GM19452 (cell line): Measurements from ENCODE around the gene HMMR.
A peak's percentile ranks its signal among the peaks of the same experiment; 100 is the strongest.
"Not testable (repeated sequence)": the region's sequence is repeated elsewhere in the genome, so short reads cannot be mapped to it uniquely, and the experiment has no call there.

Experiments
- ATAC-seq: cut with Tn5 transposase; IDR thresholded peaks from one replicate; pipeline ENCODE4 v1.9.1; 2021; ENCODE audit not compliant: unreplicated experiment

Gene HMMR

GRCh38 chr5:163506095-163506457 lies 45.6 kb downstream of the HMMR start:
- ATAC-seq: peak; percentile 21

GRCh38 chr5:163506726-163507125 lies 46.3 kb downstream of the HMMR start:
- ATAC-seq: no peak

- ATAC-seq: no peak
Measured at GRCh38 chr5:163508753-163509152, 48.3 kb downstream of the HMMR start.

- ATAC-seq: no peak
Measured at GRCh38 chr5:163509291-163509951, 49.0 kb downstream of the HMMR start.

- ATAC-seq: no peak
Measured at GRCh38 chr5:163512526-163512925, 52.1 kb downstream of the HMMR start.

- no peak for ATAC-seq
Measured at GRCh38 chr5:163525096-163525495, 64.7 kb downstream of the HMMR start.

GRCh38 chr5:163529698-163530097 lies 69.3 kb downstream of the HMMR start:
- ATAC-seq: no peak

GRCh38 chr5:163531272-163531671 lies 70.8 kb downstream of the HMMR start:
- ATAC-seq: no peak

- ATAC-seq: no peak
Measured at GRCh38 chr5:163532171-163533084, 72.0 kb downstream of the HMMR start.

GRCh38 chr5:163533223-163533622 lies 72.8 kb downstream of the HMMR start:
- ATAC-seq: no peak

- ATAC-seq: no peak
Measured at GRCh38 chr5:163534492-163535094, 74.2 kb downstream of the HMMR start.

GRCh38 chr5:163535290-163535689 lies 74.9 kb downstream of the HMMR start:
- ATAC-seq: no peak

GRCh38 chr5:163536442-163536841 lies 76.0 kb downstream of the HMMR start:
- ATAC-seq: not testable (repeated sequence)

GRCh38 chr5:163540696-163541095 lies 80.3 kb downstream of the HMMR start:
- no peak for ATAC-seq
